Activated CD8-positive, alpha-beta memory T cell treated with anti-CD3 and anti-CD28 coated beads for 48 hours (primary cell): Measurements from ENCODE around the gene PLA2R1.
"Not testable (repeated sequence)": the region's sequence is repeated elsewhere in the genome, so short reads cannot be mapped to it uniquely, and the experiment has no call there.

Experiments
- DNase-seq, 3 experiments: peaks; one replicate each; pipeline ENCODE4 v3.0.0-alpha.2; 2020; ENCODE audit warnings: low read depth in 2 of 3, low spot score in 2 of 3

PLA2R1 gene

GRCh38 chr2:159984034-159984433 is 78.4 kb downstream of the PLA2R1 start:
- DNase-seq: no peak

- no peak for DNase-seq
Observed at GRCh38 chr2:159982842-159983785, 79.3 kb downstream of the PLA2R1 start.

DNA sequence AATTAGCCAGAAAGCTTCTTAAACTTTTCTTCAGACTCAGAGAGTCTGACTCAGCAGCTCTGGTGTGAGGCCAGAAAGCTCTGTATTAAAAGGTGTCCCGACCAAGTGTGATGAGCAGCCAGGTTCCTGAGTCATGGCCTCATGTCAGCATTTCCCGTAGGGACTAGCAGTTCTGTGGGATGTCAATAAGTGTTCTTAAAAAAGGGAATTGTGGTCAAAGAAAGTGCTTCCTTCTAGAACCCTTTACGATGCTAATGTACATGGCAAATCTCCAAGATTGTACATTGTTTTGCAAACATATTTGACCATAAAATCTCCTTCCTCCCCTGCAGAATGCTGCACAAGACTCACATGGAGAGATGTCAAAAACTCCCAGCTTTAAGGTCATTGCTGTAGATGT is 80.1 kb downstream of the PLA2R1 start:
- no peak for DNase-seq

DNA sequence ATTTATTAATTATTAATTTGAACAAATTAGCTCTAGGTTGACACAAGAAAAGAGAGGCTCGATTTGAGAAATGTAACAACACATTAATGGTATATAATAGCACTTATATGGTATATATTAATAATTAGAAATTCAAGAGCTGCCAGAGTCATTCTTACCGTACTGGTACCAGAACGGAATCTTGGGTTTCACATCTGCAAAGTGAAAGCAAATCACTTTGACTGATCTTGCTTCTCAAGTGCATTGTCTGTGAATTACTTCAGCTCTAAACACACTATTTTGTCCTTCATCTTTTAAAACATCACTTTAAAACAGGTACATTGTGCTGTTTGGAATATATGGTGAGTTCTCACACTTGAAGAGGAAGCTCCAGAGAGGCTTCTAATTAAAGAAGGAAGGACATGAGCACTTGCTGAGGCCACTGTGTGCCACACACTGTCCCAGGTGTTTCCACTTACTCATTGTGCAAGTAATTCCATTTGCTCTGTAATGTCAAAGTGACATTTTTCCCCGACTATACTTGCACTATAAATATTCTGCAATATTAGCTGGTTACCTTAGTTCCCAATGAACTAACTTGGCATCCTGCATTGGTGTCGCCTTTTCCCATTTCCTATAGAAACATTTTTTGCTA is 85.8 kb downstream of the PLA2R1 start:
- DNase-seq: no peak

- no peak for DNase-seq
Observed at GRCh38 chr2:159973325-159973724, 89.1 kb downstream of the PLA2R1 start.

GRCh38 chr2:159971365-159972152 is 90.9 kb downstream of the PLA2R1 start:
- no peak for DNase-seq

GRCh38 chr2:159970548-159970947 is 91.9 kb downstream of the PLA2R1 start:
- DNase-seq: not testable (repeated sequence)

DNA sequence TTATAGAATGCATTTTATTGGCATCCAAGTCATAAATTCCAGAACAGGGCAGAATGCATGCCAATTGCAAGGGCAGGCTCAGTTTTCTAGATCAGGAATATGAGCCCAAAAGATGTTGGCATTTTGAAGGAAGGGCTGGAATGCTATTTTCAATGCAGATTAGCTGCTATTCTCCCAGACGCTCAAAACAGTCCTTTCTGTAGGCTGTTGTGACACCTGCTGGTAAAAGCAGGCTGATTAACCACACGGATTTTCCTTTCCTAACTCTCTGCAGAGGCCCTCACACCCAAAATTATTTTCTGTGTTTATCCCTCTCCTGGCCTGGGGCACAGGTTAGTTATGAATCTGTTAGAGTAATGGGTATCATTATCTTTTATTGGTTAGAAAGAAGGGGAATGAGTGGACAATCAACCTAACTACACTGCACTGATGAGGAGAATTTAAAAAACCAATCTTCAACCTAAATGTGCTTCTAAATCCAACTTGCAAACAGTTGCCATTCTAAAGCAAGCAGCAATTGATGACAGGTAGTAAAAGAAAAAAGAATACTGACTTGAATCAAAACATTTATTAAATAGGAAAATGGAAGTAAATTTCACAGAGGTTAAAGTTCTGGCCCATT is 94.0 kb downstream of the PLA2R1 start:
- DNase-seq: no peak

DNA sequence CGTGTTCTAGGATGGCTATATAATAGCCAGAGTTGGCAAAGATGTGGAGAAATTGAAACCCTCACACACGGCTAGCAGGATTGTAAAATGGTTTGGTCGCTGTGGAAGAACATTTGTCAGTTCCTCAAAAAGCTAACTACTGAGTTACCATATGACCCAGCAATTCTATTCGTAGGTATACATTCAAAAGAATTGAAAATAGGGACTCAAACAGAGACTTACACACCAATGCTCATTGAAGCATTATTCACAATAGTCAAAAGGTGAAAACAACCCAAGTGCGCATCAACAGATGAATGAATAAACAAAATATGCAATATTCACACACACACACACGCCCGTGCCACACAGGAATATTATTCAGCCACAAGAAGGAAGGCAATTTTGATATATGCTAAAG is 98.7 kb downstream of the PLA2R1 start:
- no peak for DNase-seq

- DNase-seq: not testable (repeated sequence)
Observed at GRCh38 chr2:159962513-159962912, 99.9 kb downstream of the PLA2R1 start.

DNA sequence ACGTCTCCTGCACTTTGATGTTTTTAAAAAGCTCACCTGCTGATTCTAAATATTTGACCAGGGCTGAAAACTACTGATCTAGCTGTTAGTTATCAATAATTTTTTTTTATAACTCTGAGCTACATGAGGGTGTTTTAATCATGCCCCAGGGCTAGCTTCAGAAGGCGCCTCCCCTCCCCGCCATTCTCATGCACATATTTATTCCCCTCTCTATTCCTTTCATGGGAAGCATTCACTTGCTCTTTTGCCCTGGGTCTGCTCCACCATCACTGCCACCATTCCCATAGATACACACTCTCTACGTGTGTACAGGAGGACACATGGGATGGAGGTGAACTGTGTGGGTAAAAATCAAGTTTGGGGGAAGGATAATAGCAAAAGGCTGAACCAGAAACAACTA is 101.0 kb downstream of the PLA2R1 start:
- DNase-seq: no peak

GRCh38 chr2:159961037-159961436 is 101.4 kb downstream of the PLA2R1 start:
- DNase-seq: no peak

- DNase-seq: no peak
Observed at GRCh38 chr2:159960414-159960813, 102.0 kb downstream of the PLA2R1 start.

DNA sequence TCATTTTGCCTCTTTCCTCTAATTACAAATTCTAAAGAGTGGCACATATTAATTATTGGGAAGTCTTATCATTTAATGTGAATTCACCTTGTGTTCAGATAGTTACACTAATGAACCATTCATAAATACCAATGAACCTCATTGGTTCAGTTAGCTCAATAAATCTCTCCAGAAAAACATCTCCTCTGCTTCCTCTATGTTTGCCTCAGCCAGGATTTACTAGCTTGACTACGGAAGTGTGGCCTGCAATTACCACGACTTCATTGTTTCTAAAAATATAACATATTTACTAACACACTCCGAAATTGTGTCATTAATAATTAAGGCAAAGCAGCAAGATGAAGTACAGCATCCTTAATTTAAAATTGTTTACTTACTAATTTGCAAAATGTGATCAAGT is 103.3 kb downstream of the PLA2R1 start:
- DNase-seq: no peak

- no peak for DNase-seq
Observed at GRCh38 chr2:159953136-159953823, 109.1 kb downstream of the PLA2R1 start.

DNA sequence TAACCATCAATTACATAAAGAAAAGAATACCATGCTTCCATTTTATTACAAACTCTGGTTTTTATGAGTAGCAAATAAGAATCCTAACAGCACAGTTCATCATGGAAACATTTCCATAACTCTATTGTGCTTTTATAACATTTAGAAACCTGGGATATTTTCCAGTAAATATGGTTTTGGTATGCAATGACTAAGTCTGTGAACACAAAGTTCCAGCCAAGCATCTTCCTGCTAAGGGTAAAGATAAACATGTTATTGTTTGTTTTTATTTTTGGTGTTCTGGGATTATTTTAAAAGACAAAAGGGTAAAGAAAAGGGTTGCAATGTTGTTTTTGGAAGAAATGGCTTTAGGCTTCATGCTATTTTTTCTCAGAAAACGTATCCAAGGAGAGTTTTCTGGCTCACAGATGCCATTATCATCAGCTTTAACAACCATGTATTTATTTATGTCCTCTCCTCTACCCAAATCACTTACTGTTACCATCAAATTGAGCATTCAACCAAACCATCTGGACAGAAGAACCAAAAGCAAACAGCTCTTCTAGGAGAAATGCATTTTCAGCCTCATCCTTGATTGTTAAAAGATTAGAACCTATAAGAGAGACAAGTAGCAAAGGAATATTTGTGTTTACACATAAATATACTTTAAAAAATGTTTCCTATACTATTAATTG is 116.0 kb downstream of the PLA2R1 start:
- no peak for DNase-seq

GRCh38 chr2:159944874-159945273 is 117.5 kb downstream of the PLA2R1 start:
- DNase-seq: no peak

- DNase-seq: no peak
Observed at GRCh38 chr2:159942146-159942545, 120.3 kb downstream of the PLA2R1 start.

DNA sequence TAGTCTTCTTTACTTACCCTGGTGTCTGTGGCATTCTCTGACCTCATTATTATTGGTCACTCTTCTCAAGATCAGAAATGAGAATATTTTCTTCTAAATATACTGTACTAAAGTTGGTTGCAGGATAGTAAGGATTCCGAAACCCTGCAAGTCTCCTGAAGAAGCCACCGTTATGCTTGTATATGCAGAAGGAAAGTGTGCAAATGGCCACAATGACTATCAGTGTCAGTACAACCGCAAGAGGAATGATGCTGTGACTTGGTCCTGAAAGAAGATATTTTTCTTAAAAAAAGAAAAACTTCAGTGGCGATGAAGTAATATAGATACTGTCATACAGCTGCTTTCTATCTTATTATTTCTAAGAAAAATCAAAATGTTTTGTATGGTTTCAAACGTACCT is 120.7 kb downstream of the PLA2R1 start:
- DNase-seq: no peak

GRCh38 chr2:159939946-159940345 is 122.5 kb downstream of the PLA2R1 start:
- no peak for DNase-seq
